ENCODE measurements around the gene CAVIN2. TPM values are rescaled to one million over a fixed set of nuclear protein-coding genes. Genes with fewer than 3 reads are reported as not detected.

CAVIN2 gene
- total and polyA plus RNA-seq, 9 of the 15 experiments (the other 6 are each of a cell fraction or from before 2014, with no cell fraction given): 20.6 to 92.4 (median 69.0) TPM

- TF ChIP-seq ID3 (CRISPR knock-in tag; IDR thresholded peaks at IDR 0.05): no peak
- TF ChIP-seq ID3 (tag; IDR thresholded peaks at IDR 0.05): no peak
- TF ChIP-seq TOE1 (IDR thresholded peaks at IDR 0.05; ENCODE audit: borderline replicate concordance): no peak
- TF ChIP-seq TOE1 (CRISPR knock-in tag; IDR thresholded peaks at IDR 0.05; ENCODE audit: borderline replicate concordance, low read depth): no peak
- no peak for TF ChIP-seq CTBP1 (IDR thresholded peaks at IDR 0.05; ENCODE audit: borderline replicate concordance)
These were observed 25.8 kb downstream of the CAVIN2 start (continued) for GRCh38 chr2:191821078-191821477.

GRCh38 chr2:191818725-191819350 is 28.1 kb downstream of the CAVIN2 start:
- in situ Hi-C loops (cut with MboI): loop anchor here (10.0 kb wide), 1 partner anchor 264 kb away; no protein-coding TSS in a partner anchor
- no peak for TF ChIP-seq MTF1 (CRISPR knock-in tag; IDR thresholded peaks at IDR 0.05; ENCODE audit: borderline replicate concordance)
- TF ChIP-seq GABPA (tag; conservative IDR thresholded peaks at IDR 0.05; ENCODE audit: low read depth): peak; percentile 48
- peak; percentile 46; the same call in 1 of the 2 replicates for TF ChIP-seq TAF7 (tag; IDR thresholded peaks at IDR 0.05)
- TF ChIP-seq ZBTB11 (CRISPR knock-in tag; IDR thresholded peaks at IDR 0.05): 0 out of 6 replicates have a peak, but pooled peaks of 1 of the 3 experiments have one; percentile 26
- TF ChIP-seq ZNF311 (CRISPR knock-in tag; IDR thresholded peaks at IDR 0.05): no peak
- TF ChIP-seq BHLHE40 (IDR thresholded peaks at IDR 0.05; ENCODE audit: low read length): no peak
- no peak for TF ChIP-seq POLR3A (IDR thresholded peaks at IDR 0.05; ENCODE audit: borderline replicate concordance, extremely low read depth, insufficient read depth, insufficient read length)
- 0 out of 2 replicates have a peak, but pooled peaks have one; percentile 22 for TF ChIP-seq ELF1 (tag; IDR thresholded peaks at IDR 0.05)

More at GRCh38 chr2:191818725-191819350, 28.1 kb downstream of the CAVIN2 start:
- FAIRE-seq: peak; percentile 51
- intact Hi-C loops (cut with micrococcal nuclease): no loop called here
- no peaks in the 10 kb centered on the region for H4K20me1 ChIP-seq (replicated peaks; ENCODE audit: control insufficient read depth, insufficient read depth, low read length)
- H3K9me1 ChIP-seq (ENCODE audit: control insufficient read depth, insufficient read depth, low read length): no peaks in the 10 kb centered on the region
- no peaks in the 10 kb centered on the region for H3K27me3 ChIP-seq (ENCODE audit: control insufficient read depth in 2 of 2, insufficient read depth in 2 of 2, low read length in 2 of 2)
- no TSS peak for BruUV-seq (replicated peaks)
- no peaks in the 10 kb centered on the region for H3K36me3 ChIP-seq (ENCODE audit: control insufficient read depth, insufficient read depth, low read length)
- H3K4me2 ChIP-seq (ENCODE audit: insufficient read depth, low read length): peak overlapping the region; percentile 33
- H2AFZ ChIP-seq (ENCODE audit: low read depth, low read length): peak overlapping the region; percentile 92
- H3K9ac ChIP-seq (ENCODE audit: insufficient read depth in 1 of 2, low read depth in 2 of 2, low read length in 2 of 2): peak overlapping the region in 1 of 2 experiments; percentile 25; a peak in 1 of 4 replicates
- CTCF ChIA-PET (ENCODE audit: low intra/inter-chr PET ratio): no interaction called here
- H3K79me2 ChIP-seq (ENCODE audit: control insufficient read depth, insufficient read depth, low read length): no peaks in the 10 kb centered on the region
- POLR2A ChIA-PET: interaction anchor here (0.7 kb wide), 1 partner anchor 18 kb away, joined by 5 read pairs; no protein-coding TSS in a partner anchor
- peak overlapping the region; percentile 14; the same call in 1 of the 3 replicates for H3K27ac ChIP-seq (ENCODE audit: extremely low read depth, low read depth, low read length)
- 32% methylated on average over 7 of the region's 7 CpGs for WGBS (ENCODE audit: insufficient coverage, low coverage, missing lambda C conversion rate)
- peak; percentile 72 for ATAC-seq
- no peaks in the 10 kb centered on the region; a peak in 1 of 5 replicates for H3K4me1 ChIP-seq (replicated peaks in 1 of 2; ENCODE audit: control insufficient read depth in 2 of 2, insufficient read depth in 2 of 2, low read length in 2 of 2)
- H3K4me3 ChIP-seq: no peak overlapping the region
- DNase-seq (ENCODE audit: extremely low read depth in 1 of 4, low spot score in 3 of 4): no peak
- no peaks in the 10 kb centered on the region for H3K9me3 ChIP-seq (replicated peaks; ENCODE audit: control insufficient read depth, insufficient read depth, low read depth, low read length)

All from K562 (cell line).